ENCODE data around the gene CACHD1.

GRCh38 chr1:64703600-64703999, 233.7 kb downstream of the CACHD1 start:
- TF ChIP-seq CTCF (IDR thresholded peaks at IDR 0.05) (no peak), POLR2A (IDR thresholded peaks at IDR 0.05) (no peak)

All from prostate gland (tissue), 2 donors.